ENCODE data around the gene FBXL19. TPM values are rescaled to one million over a fixed set of nuclear protein-coding genes. Genes with fewer than 3 reads are reported as not detected.

Gene FBXL19
- total and polyA plus RNA-seq, 9 of the 15 experiments (the other 6 are each of a cell fraction or from before 2014, with no cell fraction given) = 0.13 to 48.0 (median 13.5) TPM; not detected in 1

DNA sequence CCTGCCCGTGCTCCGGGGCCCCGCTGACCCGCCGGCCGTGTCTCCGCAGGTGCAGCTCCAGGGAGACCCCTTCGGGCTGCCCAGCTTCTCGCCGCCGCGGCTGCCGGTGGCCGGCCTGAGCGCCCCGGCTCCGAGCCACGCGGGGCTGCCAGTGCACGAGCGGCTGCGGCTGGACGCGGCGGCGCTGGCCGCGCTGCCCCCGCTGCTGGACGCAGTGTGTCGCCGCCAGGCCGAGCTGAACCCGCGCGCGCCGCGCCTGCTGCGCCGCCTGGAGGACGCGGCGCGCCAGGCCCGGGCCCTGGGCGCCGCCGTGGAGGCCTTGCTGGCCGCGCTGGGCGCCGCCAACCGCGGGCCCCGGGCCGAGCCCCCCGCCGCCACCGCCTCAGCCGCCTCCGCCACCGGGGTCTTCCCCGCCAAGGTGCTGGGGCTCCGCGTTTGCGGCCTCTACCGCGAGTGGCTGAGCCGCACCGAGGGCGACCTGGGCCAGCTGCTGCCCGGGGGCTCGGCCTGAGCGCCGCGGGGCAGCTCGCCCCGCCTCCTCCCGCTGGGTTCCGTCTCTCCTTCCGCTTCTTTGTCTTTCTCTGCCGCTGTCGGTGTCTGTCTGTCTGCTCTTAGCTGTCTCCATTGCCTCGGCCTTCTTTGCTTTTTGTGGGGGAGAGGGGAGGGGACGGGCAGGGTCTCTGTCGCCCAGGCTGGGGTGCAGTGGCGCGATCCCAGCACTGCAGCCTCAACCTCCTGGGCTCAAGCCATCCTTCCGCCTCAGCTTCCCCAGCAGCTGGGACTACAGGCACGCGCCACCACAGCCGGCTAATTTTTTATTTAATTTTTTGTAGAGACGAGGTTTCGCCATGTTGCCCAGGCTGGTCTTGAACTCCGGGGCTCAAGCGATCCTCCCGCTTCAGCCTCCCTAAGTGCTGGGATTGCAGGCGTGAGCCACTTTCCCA lies 21.1 kb upstream of the FBXL19 start (continued):
- TF ChIP-seq MTA3 (IDR thresholded peaks at IDR 0.05; ENCODE audit: borderline replicate concordance) = peak; percentile 27; the same call in 1 of the 2 replicates
- peak; percentile 81 for TF ChIP-seq BHLHE40 (IDR thresholded peaks at IDR 0.05; ENCODE audit: low read length)
- no peak for TF ChIP-seq NCOA4 (IDR thresholded peaks at IDR 0.05; ENCODE audit: partially characterized antibody)
- TF ChIP-seq E2F3 (CRISPR knock-in tag; IDR thresholded peaks at IDR 0.05) = no peak
- TF ChIP-seq, protein P1, sequence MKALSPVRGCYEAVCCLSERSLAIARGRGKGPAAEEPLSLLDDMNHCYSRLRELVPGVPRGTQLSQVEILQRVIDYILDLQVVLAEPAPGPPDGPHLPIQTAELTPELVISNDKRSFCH (CRISPR knock-in tag; IDR thresholded peaks at IDR 0.05) = no peak
- TF ChIP-seq, protein P1 (tag; IDR thresholded peaks at IDR 0.05) = peak; percentile 54; the same call in 1 of the 2 replicates
- peak; percentile 81 for TF ChIP-seq CCNT2 (IDR thresholded peaks at IDR 0.05; ENCODE audit: borderline replicate concordance, extremely low read depth, insufficient read length, low read depth, low read length)
- TF ChIP-seq KLF16 (IDR thresholded peaks at IDR 0.05) = no peak
- TF ChIP-seq KDM5B (IDR thresholded peaks at IDR 0.05; ENCODE audit: insufficient replicate concordance, low read depth, low read length) = peak; percentile 40
- TF ChIP-seq HMGN3 (IDR thresholded peaks at IDR 0.05; ENCODE audit: borderline replicate concordance, extremely low read depth, insufficient read length, low read depth, low read length) = peak; percentile 89
- no peak for TF ChIP-seq POLR2AphosphoS2 (IDR thresholded peaks at IDR 0.05; ENCODE audit: low read length)
- TF ChIP-seq ZKSCAN3 (CRISPR knock-in tag; IDR thresholded peaks at IDR 0.05) = no peak
- no peak for TF ChIP-seq GABPB2 (CRISPR knock-in tag; conservative IDR thresholded peaks at IDR 0.05)
- peak in 1 of 2 experiments; percentile 27; a peak in 1 of 4 replicates for TF ChIP-seq ETV6 (IDR thresholded peaks at IDR 0.05; ENCODE audit: borderline replicate concordance in 1 of 2, low read depth in 2 of 2, low read length in 1 of 2)
- TF ChIP-seq ETV6 (CRISPR knock-in tag; IDR thresholded peaks at IDR 0.05; ENCODE audit: borderline replicate concordance) = no peak
- TF ChIP-seq, protein P2, sequence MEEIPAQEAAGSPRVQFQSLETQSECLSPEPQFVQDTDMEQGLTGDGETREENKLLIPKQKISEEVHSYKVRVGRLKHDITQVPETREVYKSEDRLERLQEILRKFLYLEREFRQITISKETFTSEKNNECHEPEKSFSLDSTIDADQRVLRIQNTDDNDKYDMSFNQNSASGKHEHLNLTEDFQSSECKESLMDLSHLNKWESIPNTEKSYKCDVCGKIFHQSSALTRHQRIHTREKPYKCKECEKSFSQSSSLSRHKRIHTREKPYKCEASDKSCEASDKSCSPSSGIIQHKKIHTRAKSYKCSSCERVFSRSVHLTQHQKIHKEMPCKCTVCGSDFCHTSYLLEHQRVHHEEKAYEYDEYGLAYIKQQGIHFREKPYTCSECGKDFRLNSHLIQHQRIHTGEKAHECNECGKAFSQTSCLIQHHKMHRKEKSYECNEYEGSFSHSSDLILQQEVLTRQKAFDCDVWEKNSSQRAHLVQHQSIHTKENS (CRISPR knock-in tag; IDR thresholded peaks at IDR 0.05) = no peak
- TF ChIP-seq, protein P3, sequence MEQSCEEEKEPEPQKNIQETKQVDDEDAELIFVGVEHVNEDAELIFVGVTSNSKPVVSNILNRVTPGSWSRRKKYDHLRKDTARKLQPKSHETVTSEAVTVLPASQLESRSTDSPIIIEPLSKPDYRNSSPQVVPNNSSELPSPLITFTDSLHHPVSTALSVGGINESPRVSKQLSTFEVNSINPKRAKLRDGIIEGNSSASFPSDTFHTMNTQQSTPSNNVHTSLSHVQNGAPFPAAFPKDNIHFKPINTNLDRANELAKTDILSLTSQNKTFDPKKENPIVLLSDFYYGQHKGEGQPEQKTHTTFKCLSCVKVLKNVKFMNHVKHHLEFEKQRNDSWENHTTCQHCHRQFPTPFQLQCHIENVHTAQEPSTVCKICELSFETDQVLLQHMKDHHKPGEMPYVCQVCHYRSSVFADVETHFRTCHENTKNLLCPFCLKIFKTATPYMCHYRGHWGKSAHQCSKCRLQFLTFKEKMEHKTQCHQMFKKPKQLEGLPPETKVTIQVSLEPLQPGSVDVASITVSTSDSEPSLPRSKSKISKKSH (CRISPR knock-in tag; IDR thresholded peaks at IDR 0.05) = no peak
- TF ChIP-seq TCFL5 (CRISPR knock-in tag; conservative IDR thresholded peaks at IDR 0.05) = no peak
- no peak for TF ChIP-seq XRCC4 (IDR thresholded peaks at IDR 0.05; ENCODE audit: extremely low read depth, insufficient read depth, insufficient read length)
- no peak for TF ChIP-seq GATA2 (CRISPR knock-in tag; IDR thresholded peaks at IDR 0.05)
- TF ChIP-seq ELF1 (tag; IDR thresholded peaks at IDR 0.05) = peak; percentile 49
- TF ChIP-seq STAG1 (CRISPR knock-in tag; IDR thresholded peaks at IDR 0.05; ENCODE audit: borderline replicate concordance) = peak; percentile 8; the same call in 1 of the 2 replicates
- TF ChIP-seq GABPA (tag; conservative IDR thresholded peaks at IDR 0.05; ENCODE audit: low read depth) = 0 out of 2 replicates have a peak, but pooled peaks have one; percentile 41
- TF ChIP-seq ZBTB7A (IDR thresholded peaks at IDR 0.05; ENCODE audit: borderline replicate concordance, control insufficient read depth, low read depth, low read length) = peak; percentile 90; the same call in 1 of the 2 replicates
- TF ChIP-seq HNRNPUL1 (IDR thresholded peaks at IDR 0.05; ENCODE audit: low read length) = no peak

Data from K562 (cell line).